Kidney (tissue), 14 donors: ENCODE results near the gene AEBP1. TPM values are rescaled to one million over a fixed set of nuclear protein-coding genes. Genes with fewer than 3 reads are reported as not detected.

Source experiments
- DNase-seq, 5 donors: peaks; one replicate each; pipeline ENCODE4 v3.0.0-alpha.2; 2013 to 2020
- FAIRE-seq: peaks from 2 replicates; lab custom pipeline; 2012; peaks lifted over from hg19 to GRCh38; lab: Jason Lieb, UNC
- H3K27ac ChIP-seq, 2 donors: one replicate each; pipeline ENCODE4 v1.7.0; 2013; ENCODE audit warnings: low read depth in 2 of 2, low read length in 2 of 2, inconsistent platforms in 1 of 2
- H3K27me3 ChIP-seq: one replicate; pipeline ENCODE4 v1.7.1; 2013; ENCODE audit warnings: low read length, inconsistent platforms; ENCODE audit not compliant: control insufficient read depth, insufficient read depth
- H3K36me3 ChIP-seq, 3 donors: one replicate each; pipeline versions ENCODE4 v1.7.0 to v1.7.1; 2013; ENCODE audit warnings: low read length in 3 of 3, control low read depth in 1 of 3, inconsistent platforms in 1 of 3; ENCODE audit not compliant: insufficient read depth in 3 of 3, control insufficient read depth in 2 of 3
- H3K4me1 ChIP-seq, 3 donors: one replicate each; pipeline versions ENCODE4 v1.7.0 to v1.7.1; 2013; ENCODE audit warnings: low read length in 3 of 3, inconsistent platforms in 1 of 3, low read depth in 1 of 3; ENCODE audit not compliant: control insufficient read depth in 2 of 3, insufficient read depth in 2 of 3
- H3K4me3 ChIP-seq, 3 donors: one replicate each; pipeline versions ENCODE4 v1.7.0 to v1.8.1; 2013; ENCODE audit warnings: low read length in 3 of 3, control low read depth in 1 of 3, inconsistent platforms in 1 of 3
- H3K9ac ChIP-seq, 3 donors: one replicate each; pipeline versions ENCODE4 v1.7.0 to v1.7.1; 2013; ENCODE audit warnings: low read length in 3 of 3, control low read depth in 1 of 3, inconsistent platforms in 1 of 3
- H3K9me3 ChIP-seq, 3 donors: one replicate each; pipeline versions ENCODE4 v1.7.0 to v1.7.1; 2013; ENCODE audit warnings: low read length in 3 of 3, control low read depth in 1 of 3, inconsistent platforms in 1 of 3; ENCODE audit not compliant: control insufficient read depth in 2 of 3, insufficient read depth in 1 of 3
- CTCF ChIP-seq: IDR thresholded peaks from 3 replicates; pipeline ENCODE4 v1.5.1; 2012; ENCODE audit warnings: mild to moderate bottlenecking, moderate library complexity, borderline replicate concordance; ENCODE audit not compliant: insufficient read depth; ENCODE audit errors: extremely low read depth
- intact Hi-C: fragments of 100-400 bp; cut with DNase I; formaldehyde crosslinking; loops from one replicate; pipeline ENCODE4 v1.11.1; 2022
- polyA plus RNA-seq: library from polyadenylated mRNA; stranded (reverse); fragments of 350-450 nt; fragmentation: Illumina TruSeq; extraction: RNeasy Lipid Tissue Mini Kit (QIAGEN cat#74804); gene quantifications from one replicate; pipeline ENCODE4 v1.2.3, GENCODE V29; 2014; ENCODE audit warnings: low read depth, low replicate concordance; ENCODE audit not compliant: insufficient read depth
- total RNA-seq: library from RNA; stranded (reverse); fragmentation: NEBNext Ultra II Directional; extraction: Animal tissue kit (Norgen Biotek cat#: 25700); gene quantifications from one replicate; pipeline ENCODE4 v1.2.1, GENCODE V29; 2021
- donor health status: control.
- donor health status: control.
- donor health status: control.
- donor health status: control.
- donor health status: control.
- donor health status: DM: yes; HTN: yes; CAD: no.
- donor health status: Normal renal cell carcinoma (clear cell type).

The AEBP1 gene
- total and polyA plus RNA-seq, 2 donors from 2014 or later = 89.4 to 164 TPM

- Histone ChIP-seq H3K9me3 (no peaks in the 10 kb centered on the region), H3K27me3 (no peaks in the 10 kb centered on the region), H3K4me1 (peaks cover 3 to 31% (median 24%) of the 10 kb centered on the region in 3 donors), H3K9ac (peak overlapping the region in 2 of 3 donors; percentile 14 to 36), H3K27ac (peak overlapping the region; percentile 78 to 94), H3K36me3 (peaks cover 2 to 22% (median 7%) of the 10 kb centered on the region in 3 donors), H3K4me3 (peak overlapping the region in 2 of 3 donors; percentile 66 to 70)
- FAIRE-seq = no peak
- peak; percentile 99 to 100 (median 99) for DNase-seq
- intact Hi-C loops = no loop called here
- TF ChIP-seq CTCF = no peak
Measured at GRCh38 chr7:44082541-44083207, 21.5 kb upstream of the AEBP1 start.

GRCh38 chr7:44083796-44084195 lies 20.3 kb upstream of the AEBP1 start:
- Histone ChIP-seq H3K27ac (peak overlapping the region in 1 of 2 donors; percentile 32), H3K36me3 (peaks cover 0 to 18% (median 6%) of the 10 kb centered on the region in 3 donors)
- FAIRE-seq = no peak

GRCh38 chr7:44084701-44085100 lies 19.4 kb upstream of the AEBP1 start:
- DNase-seq (peak in 1 of 5 donors; percentile 54), FAIRE-seq (no peak)
- Histone ChIP-seq H3K4me3 (no peak overlapping the region), H3K27me3 (no peaks in the 10 kb centered on the region), H3K27ac (no peak overlapping the region), H3K9ac (no peak overlapping the region), H3K9me3 (no peaks in the 10 kb centered on the region), H3K4me1 (peaks cover 0 to 27% (median 19%) of the 10 kb centered on the region in 3 donors), H3K36me3 (peaks cover 0 to 11% (median 4%) of the 10 kb centered on the region in 3 donors)
- intact Hi-C loops = no loop called here
- TF ChIP-seq CTCF = no peak

More at GRCh38 chr7:44083796-44084195, 20.3 kb upstream of the AEBP1 start:
- H3K4me3 ChIP-seq = no peak overlapping the region
- no peaks in the 10 kb centered on the region for H3K27me3 ChIP-seq
- H3K9ac ChIP-seq = no peak overlapping the region
- DNase-seq = peak in 1 of 5 donors; percentile 38
- no peaks in the 10 kb centered on the region for H3K9me3 ChIP-seq
- H3K4me1 ChIP-seq = peaks cover 0 to 32% (median 23%) of the 10 kb centered on the region in 3 donors
- TF ChIP-seq CTCF = no peak
- intact Hi-C loops = no loop called here
